GDM1 (cell line): ENCODE measurements around the gene OR5B21.

Experiments
- DNase-seq: peaks from one replicate; lab custom pipeline; 2025; lab: John Stamatoyannopoulos, UW

OR5B21 gene

GRCh38 chr11:58493676-58494075, 14.2 kb downstream of the OR5B21 start:
- DNase-seq, result no peak

GRCh38 chr11:58490827-58491226, 17.1 kb downstream of the OR5B21 start:
- DNase-seq, result no peak

GRCh38 chr11:58487170-58487569, 20.7 kb downstream of the OR5B21 start:
- no peak for DNase-seq

GRCh38 chr11:58485961-58486360, 21.9 kb downstream of the OR5B21 start:
- DNase-seq, result no peak

GRCh38 chr11:58471892-58472291, 36.0 kb downstream of the OR5B21 start:
- DNase-seq, result no peak

GRCh38 chr11:58466293-58466692, 41.6 kb downstream of the OR5B21 start:
- no peak for DNase-seq

GRCh38 chr11:58465690-58466089, 42.2 kb downstream of the OR5B21 start:
- DNase-seq, result no peak
